Hepatocyte (in vitro differentiated cells): ENCODE data around the gene DMD.

ENCODE experiments used
- EZH2phosphoT487 ChIP-seq: fragments of 200-600 bp; sonication (generic); IDR thresholded peaks from one replicate; pipeline ENCODE4 v1.6.1; 2018; ENCODE audit warnings: antibody characterized with exemption, mild to moderate bottlenecking, low read depth, moderate library complexity; ENCODE audit not compliant: unreplicated experiment, severe bottlenecking
- TF ChIP-seq, protein P1 (sequence below): fragments of 200-600 bp; sonication (generic); IDR thresholded peaks from 2 replicates; pipeline ENCODE4 v1.5.1; 2016; ENCODE audit warnings: antibody characterized with exemption, mild to moderate bottlenecking; ENCODE audit not compliant: poor library complexity

DNA sequence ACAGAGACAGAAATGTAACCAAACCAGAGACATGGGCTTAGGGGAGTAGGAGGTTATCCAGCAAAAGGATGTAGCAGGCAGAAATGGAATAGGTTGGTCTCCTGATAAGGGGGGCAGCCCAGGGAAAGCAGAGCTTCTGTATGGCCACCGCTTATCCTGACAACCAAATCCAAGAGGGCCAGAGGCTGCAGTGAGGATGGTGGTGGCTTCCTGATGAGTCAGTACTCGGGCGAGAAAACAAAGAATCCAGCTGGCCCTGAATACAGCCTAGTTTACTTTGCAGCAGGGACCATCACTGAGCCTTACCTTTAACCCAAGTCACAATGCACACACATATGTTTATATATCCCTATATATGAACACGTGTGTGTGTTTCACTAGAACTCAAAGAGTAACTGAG, 2009.8 kb downstream of the DMD start:
- TF ChIP-seq EZH2phosphoT487 = no peak
- TF ChIP-seq, protein P1, sequence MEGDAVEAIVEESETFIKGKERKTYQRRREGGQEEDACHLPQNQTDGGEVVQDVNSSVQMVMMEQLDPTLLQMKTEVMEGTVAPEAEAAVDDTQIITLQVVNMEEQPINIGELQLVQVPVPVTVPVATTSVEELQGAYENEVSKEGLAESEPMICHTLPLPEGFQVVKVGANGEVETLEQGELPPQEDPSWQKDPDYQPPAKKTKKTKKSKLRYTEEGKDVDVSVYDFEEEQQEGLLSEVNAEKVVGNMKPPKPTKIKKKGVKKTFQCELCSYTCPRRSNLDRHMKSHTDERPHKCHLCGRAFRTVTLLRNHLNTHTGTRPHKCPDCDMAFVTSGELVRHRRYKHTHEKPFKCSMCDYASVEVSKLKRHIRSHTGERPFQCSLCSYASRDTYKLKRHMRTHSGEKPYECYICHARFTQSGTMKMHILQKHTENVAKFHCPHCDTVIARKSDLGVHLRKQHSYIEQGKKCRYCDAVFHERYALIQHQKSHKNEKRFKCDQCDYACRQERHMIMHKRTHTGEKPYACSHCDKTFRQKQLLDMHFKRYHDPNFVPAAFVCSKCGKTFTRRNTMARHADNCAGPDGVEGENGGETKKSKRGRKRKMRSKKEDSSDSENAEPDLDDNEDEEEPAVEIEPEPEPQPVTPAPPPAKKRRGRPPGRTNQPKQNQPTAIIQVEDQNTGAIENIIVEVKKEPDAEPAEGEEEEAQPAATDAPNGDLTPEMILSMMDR = no peak
